Measurements from ENCODE around the gene TLNRD1.

Gene TLNRD1

DNA sequence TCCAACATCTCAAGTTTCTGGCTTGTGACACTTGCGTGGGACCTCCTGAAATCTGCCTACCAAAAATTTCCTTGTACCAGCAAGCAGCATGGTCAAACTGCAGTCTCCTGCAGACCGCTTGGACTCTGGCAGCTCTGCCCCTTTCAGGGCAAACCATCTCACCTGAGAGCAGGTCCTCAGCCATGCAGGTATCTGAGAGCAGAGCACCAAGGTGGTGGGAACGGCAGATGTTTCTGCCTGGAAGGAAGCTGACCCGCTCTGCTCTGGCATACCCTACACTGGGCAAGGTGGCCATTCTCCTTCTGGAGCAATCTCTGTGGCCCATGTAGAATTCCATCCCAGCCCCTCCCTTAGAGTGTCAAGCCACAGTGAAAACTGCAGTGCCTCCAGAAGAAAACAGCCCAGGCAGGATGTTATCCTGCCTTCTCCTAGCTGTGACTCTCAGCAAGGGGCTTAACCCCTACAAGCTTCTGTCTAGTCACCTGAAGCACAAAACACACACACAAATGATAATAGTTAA lies 32.7 kb upstream of the TLNRD1 start:
- no peaks in the 10 kb centered on the region for H3K27me3 Mint-ChIP-seq (ENCODE audit: low read depth)
- H3K9me3 Mint-ChIP-seq = peaks cover 16% of the 10 kb centered on the region
- H3K4me1 Mint-ChIP-seq = peaks cover 27% of the 10 kb centered on the region
- H3K4me3 Mint-ChIP-seq = no peak overlapping the region
- H3K27ac Mint-ChIP-seq = no peak overlapping the region
- peaks cover 41% of the 10 kb centered on the region for H3K36me3 Mint-ChIP-seq (ENCODE audit: low read depth)
- TF ChIP-seq, protein P1, sequence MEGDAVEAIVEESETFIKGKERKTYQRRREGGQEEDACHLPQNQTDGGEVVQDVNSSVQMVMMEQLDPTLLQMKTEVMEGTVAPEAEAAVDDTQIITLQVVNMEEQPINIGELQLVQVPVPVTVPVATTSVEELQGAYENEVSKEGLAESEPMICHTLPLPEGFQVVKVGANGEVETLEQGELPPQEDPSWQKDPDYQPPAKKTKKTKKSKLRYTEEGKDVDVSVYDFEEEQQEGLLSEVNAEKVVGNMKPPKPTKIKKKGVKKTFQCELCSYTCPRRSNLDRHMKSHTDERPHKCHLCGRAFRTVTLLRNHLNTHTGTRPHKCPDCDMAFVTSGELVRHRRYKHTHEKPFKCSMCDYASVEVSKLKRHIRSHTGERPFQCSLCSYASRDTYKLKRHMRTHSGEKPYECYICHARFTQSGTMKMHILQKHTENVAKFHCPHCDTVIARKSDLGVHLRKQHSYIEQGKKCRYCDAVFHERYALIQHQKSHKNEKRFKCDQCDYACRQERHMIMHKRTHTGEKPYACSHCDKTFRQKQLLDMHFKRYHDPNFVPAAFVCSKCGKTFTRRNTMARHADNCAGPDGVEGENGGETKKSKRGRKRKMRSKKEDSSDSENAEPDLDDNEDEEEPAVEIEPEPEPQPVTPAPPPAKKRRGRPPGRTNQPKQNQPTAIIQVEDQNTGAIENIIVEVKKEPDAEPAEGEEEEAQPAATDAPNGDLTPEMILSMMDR (IDR thresholded peaks at IDR 0.05; ENCODE audit: unreplicated experiment in 3 of 3) = no peak

DNA sequence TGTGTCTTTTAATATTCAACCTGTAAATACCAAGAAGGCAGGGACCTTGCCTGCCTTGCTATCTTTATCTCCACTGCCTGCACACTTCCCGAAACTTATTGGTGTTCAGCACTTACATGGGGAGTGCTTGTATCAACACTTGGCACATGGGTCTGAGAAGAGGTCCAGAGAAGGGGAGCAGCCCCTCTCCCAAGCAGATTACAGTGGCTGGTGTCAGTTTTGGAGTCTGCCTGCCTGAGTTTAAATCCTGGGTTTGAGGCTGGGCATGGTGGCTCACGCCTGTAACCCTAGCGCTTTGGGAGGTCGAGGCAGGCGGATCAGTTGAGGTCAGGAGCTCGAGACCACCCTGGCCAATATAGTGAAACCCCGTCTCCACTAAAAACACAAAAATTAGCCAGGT lies 31.4 kb upstream of the TLNRD1 start:
- no peaks in the 10 kb centered on the region for H3K27me3 Mint-ChIP-seq (ENCODE audit: low read depth)
- no peak overlapping the region for H3K27ac Mint-ChIP-seq
- peaks cover 31% of the 10 kb centered on the region for H3K4me1 Mint-ChIP-seq
- H3K4me3 Mint-ChIP-seq = no peak overlapping the region
- H3K36me3 Mint-ChIP-seq (ENCODE audit: low read depth) = peaks cover 30% of the 10 kb centered on the region
- H3K9me3 Mint-ChIP-seq = peaks cover 8% of the 10 kb centered on the region
- TF ChIP-seq, protein P1 (IDR thresholded peaks at IDR 0.05; ENCODE audit: unreplicated experiment in 3 of 3) = no peak

DNA sequence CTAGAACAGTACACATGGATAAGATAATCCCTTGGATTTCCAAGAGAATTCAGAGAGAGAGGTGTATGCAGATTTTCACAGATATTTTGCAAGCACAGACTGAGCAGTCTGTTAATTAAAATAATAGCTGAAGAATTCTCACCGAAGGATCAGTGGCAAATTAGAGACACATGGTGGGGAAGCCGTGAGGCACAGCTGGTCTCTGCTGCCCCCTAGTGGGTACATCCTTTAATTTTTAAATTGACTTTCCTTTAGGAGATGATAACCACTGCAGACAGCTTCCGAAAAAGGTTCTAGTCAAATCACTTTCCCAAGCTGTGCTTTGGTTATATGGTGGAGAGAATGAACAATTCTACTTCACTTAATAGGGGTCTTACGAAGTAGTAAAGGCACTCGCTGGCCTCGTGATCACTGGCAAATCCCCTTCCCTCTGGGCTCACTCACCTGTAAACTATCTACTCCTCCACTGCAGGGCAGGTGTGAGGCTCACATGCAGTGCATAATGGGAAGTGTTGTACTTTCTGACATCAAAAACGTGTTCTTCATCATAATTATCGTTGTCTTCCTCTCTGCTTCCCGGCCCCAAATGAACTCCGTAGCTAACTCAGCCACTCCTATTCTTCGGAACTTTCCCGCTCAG lies 30.6 kb upstream of the TLNRD1 start:
- H3K27ac Mint-ChIP-seq = no peak overlapping the region
- H3K9me3 Mint-ChIP-seq = peaks cover 4% of the 10 kb centered on the region
- TF ChIP-seq, protein P1 (IDR thresholded peaks at IDR 0.05; ENCODE audit: unreplicated experiment in 3 of 3) = peak; percentile 82 to 90 (median 88)
- no peaks in the 10 kb centered on the region for H3K27me3 Mint-ChIP-seq (ENCODE audit: low read depth)
- H3K4me1 Mint-ChIP-seq = peaks cover 31% of the 10 kb centered on the region
- peaks cover 22% of the 10 kb centered on the region for H3K36me3 Mint-ChIP-seq (ENCODE audit: low read depth)
- no peak overlapping the region for H3K4me3 Mint-ChIP-seq

DNA sequence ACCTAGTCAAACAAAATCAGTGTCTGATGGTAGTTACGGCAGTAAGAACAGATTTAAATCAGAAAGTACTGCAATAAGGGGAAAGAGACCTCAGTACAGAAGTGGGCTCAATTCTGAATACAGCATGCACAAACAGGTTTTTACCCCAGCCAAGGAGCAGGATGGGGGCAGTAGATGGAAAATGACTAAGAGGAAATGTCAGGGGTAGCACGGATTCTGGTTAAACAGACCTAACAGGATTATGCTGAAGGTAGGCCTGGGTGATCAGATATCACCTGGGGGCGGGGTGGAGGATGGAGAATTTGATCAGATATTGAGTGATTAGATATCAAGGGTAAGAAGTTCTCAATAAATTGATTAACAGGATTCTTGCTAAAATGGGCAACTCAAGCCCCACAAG lies 30.1 kb upstream of the TLNRD1 start:
- Mint-ChIP-seq H3K27me3 (ENCODE audit: low read depth) (no peaks in the 10 kb centered on the region), H3K9me3 (peaks cover 4% of the 10 kb centered on the region), H3K27ac (no peak overlapping the region), H3K4me1 (peaks cover 31% of the 10 kb centered on the region), H3K36me3 (ENCODE audit: low read depth) (peaks cover 19% of the 10 kb centered on the region), H3K4me3 (no peak overlapping the region)
- TF ChIP-seq, protein P1 (IDR thresholded peaks at IDR 0.05; ENCODE audit: unreplicated experiment in 3 of 3) = no peak

DNA sequence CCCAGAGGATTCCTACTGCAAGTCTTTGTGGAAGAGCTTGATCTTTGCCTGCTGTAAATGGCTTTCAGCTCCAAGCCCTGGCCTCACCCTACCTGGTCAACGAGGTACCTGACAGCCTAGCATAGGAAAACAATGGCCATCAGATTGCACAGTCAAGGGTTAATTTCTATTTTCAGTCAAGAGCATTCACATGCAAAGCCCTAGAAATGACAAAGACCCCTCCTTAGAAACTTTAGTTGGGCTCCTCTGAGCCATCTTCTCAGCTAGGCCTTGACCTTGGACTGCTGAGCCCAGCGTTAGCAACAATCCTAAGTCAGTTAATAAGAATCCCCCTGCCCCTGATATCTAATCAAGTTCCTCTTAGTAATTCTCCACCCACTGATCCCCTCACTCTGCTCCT lies 29.6 kb upstream of the TLNRD1 start:
- Mint-ChIP-seq H3K27ac (no peak overlapping the region), H3K4me1 (peaks cover 31% of the 10 kb centered on the region), H3K27me3 (ENCODE audit: low read depth) (no peaks in the 10 kb centered on the region), H3K36me3 (ENCODE audit: low read depth) (peaks cover 19% of the 10 kb centered on the region), H3K4me3 (no peak overlapping the region), H3K9me3 (peaks cover 4% of the 10 kb centered on the region)
- TF ChIP-seq, protein P1 (IDR thresholded peaks at IDR 0.05; ENCODE audit: unreplicated experiment in 3 of 3) = no peak

DNA sequence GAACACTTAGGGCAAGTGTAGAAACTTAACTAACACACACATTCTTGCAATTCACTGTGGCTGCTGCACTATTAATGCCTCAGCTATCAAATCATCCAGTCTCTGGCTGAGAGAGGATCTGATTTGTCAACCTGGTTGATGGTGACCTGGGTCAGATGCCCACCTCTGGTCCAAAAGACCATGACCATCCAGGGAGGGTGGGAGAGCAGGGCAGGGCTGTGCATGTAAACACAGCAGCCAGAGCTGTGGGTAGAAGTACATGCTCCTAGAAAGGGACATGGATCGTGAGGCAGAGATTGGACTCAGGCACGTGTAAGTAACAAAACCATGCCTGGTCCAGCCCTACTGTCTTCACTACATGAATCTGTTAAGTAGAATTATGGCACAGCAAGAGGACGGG lies 28.4 kb upstream of the TLNRD1 start:
- Mint-ChIP-seq H3K4me1 (peaks cover 26% of the 10 kb centered on the region), H3K9me3 (no peaks in the 10 kb centered on the region), H3K27ac (no peak overlapping the region), H3K4me3 (no peak overlapping the region), H3K36me3 (ENCODE audit: low read depth) (peaks cover 16% of the 10 kb centered on the region), H3K27me3 (ENCODE audit: low read depth) (no peaks in the 10 kb centered on the region)
- TF ChIP-seq, protein P1 (IDR thresholded peaks at IDR 0.05; ENCODE audit: unreplicated experiment in 3 of 3) = no peak

Measured in nephron (organoid).